HCT116 (cell line): ENCODE data around the gene DGKE.

Experiments
- CTCF ChIP-seq, 3 experiments: fragments of 200-600 bp in 1 of 3; sonication (generic) in 1 of 3; IDR thresholded peaks in 2 of 3; conservative IDR thresholded peaks in 1 of 3; 2 replicates each; pipeline ENCODE4 v1.5.1; 2012 to 2017; ENCODE audit warnings: low read depth in 2 of 3, low read length in 2 of 3, antibody characterized with exemption in 1 of 3, borderline replicate concordance in 1 of 3, control low read depth in 1 of 3, mild to moderate bottlenecking in 1 of 3, mixed read lengths in 1 of 3, mixed run types in 1 of 3, moderate library complexity in 1 of 3; ENCODE audit not compliant: insufficient read depth in 1 of 3
- EGR1 ChIP-seq: IDR thresholded peaks from 2 replicates; pipeline ENCODE4 v1.6.1; 2012; ENCODE audit warnings: low read depth
- EZH2 ChIP-seq: fragments of 200-600 bp; sonication (generic); IDR thresholded peaks from 2 replicates; pipeline ENCODE4 v1.6.1; 2017; ENCODE audit warnings: antibody characterized with exemption, mixed run types
- MAX ChIP-seq: IDR thresholded peaks from 2 replicates; pipeline ENCODE4 v1.6.1; 2012
- POLR2A ChIP-seq: IDR thresholded peaks from 2 replicates; pipeline ENCODE4 v1.7.0; 2011; ENCODE audit warnings: borderline replicate concordance; ENCODE audit not compliant: insufficient read depth, insufficient read length; ENCODE audit errors: extremely low read depth
- SP1 ChIP-seq: IDR thresholded peaks from 2 replicates; pipeline ENCODE4 v1.6.1; 2012; ENCODE audit warnings: low read depth
- YY1 ChIP-seq: IDR thresholded peaks from 2 replicates; pipeline ENCODE4 v1.6.1; 2011; ENCODE audit warnings: low read length, low read depth, moderate library complexity, mild to moderate bottlenecking; ENCODE audit not compliant: insufficient replicate concordance; ENCODE audit errors: extremely low read depth
- TF ChIP-seq, protein P1 (sequence below): IDR thresholded peaks from 2 replicates; pipeline ENCODE4 v1.6.1; 2011; ENCODE audit warnings: mild to moderate bottlenecking, low read length, moderate library complexity; ENCODE audit not compliant: insufficient replicate concordance; ENCODE audit errors: extremely low read depth
- TF ChIP-seq, protein P2 (sequence below): IDR thresholded peaks from 2 replicates; pipeline ENCODE4 v1.6.1; 2012

- no peak for TF ChIP-seq POLR2A
- TF ChIP-seq YY1, result no peak
- no peak for TF ChIP-seq CTCF (IDR thresholded peaks at IDR 0.05 in 2 of 3, conservative IDR thresholded peaks at IDR 0.05 in 1 of 3; ENCODE audit: borderline replicate concordance in 1 of 3, insufficient read depth in 1 of 3, low read depth in 2 of 3, low read length in 2 of 3)
- TF ChIP-seq, protein P1, sequence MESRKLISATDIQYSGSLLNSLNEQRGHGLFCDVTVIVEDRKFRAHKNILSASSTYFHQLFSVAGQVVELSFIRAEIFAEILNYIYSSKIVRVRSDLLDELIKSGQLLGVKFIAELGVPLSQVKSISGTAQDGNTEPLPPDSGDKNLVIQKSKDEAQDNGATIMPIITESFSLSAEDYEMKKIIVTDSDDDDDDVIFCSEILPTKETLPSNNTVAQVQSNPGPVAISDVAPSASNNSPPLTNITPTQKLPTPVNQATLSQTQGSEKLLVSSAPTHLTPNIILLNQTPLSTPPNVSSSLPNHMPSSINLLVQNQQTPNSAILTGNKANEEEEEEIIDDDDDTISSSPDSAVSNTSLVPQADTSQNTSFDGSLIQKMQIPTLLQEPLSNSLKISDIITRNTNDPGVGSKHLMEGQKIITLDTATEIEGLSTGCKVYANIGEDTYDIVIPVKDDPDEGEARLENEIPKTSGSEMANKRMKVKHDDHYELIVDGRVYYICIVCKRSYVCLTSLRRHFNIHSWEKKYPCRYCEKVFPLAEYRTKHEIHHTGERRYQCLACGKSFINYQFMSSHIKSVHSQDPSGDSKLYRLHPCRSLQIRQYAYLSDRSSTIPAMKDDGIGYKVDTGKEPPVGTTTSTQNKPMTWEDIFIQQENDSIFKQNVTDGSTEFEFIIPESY, result no peak
- TF ChIP-seq MAX, result no peak
- TF ChIP-seq SP1, result no peak
- TF ChIP-seq EZH2, result no peak
- TF ChIP-seq, protein P2, sequence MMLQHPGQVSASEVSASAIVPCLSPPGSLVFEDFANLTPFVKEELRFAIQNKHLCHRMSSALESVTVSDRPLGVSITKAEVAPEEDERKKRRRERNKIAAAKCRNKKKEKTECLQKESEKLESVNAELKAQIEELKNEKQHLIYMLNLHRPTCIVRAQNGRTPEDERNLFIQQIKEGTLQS, result no peak
- no peak for TF ChIP-seq EGR1
These were observed 18.2 kb upstream of the DGKE start for GRCh38 chr17:56815711-56816110.
